CD14-positive monocyte (primary cell): ENCODE data around the gene MYO19. TPM values are rescaled to one million over a fixed set of nuclear protein-coding genes. Genes with fewer than 3 reads are reported as not detected.

Source experiments
- DNase-seq, 3 donors: peaks; one replicate each; pipeline ENCODE4 v3.0.0-alpha.2; 2011 to 2022
- H2AFZ ChIP-seq: 2 replicates; pipeline ENCODE4 v1.6.0; 2012; ENCODE audit warnings: mild to moderate bottlenecking, low read depth, low read length, inconsistent platforms; ENCODE audit not compliant: insufficient read depth, poor library complexity, severe bottlenecking
- H3K27ac ChIP-seq, 2 donors: 1 replicate in 1 of 2; 2 replicates in 1 of 2; pipeline ENCODE4 v1.5.1; 2012 to 2013; ENCODE audit warnings: low read length in 2 of 2, control low read depth in 1 of 2, inconsistent platforms in 1 of 2, low read depth in 1 of 2, mild to moderate bottlenecking in 1 of 2
- H3K27me3 ChIP-seq, 2 donors: one replicate each; pipeline versions ENCODE4 v1.6.0 to v1.6.1; 2011 to 2013; ENCODE audit warnings: low read length in 2 of 2; ENCODE audit not compliant: control insufficient read depth in 2 of 2, insufficient read depth in 2 of 2
- H3K36me3 ChIP-seq, 2 donors: replicated peaks in 1 of 2; 1 replicate in 1 of 2; 2 replicates in 1 of 2; pipeline versions ENCODE4 v1.5.1 to v1.6.1; 2012 to 2013; ENCODE audit warnings: low read length in 2 of 2, control low read depth in 1 of 2, inconsistent platforms in 1 of 2, mild to moderate bottlenecking in 1 of 2; ENCODE audit not compliant: insufficient read depth in 2 of 2, control insufficient read depth in 1 of 2
- H3K4me1 ChIP-seq, 2 donors: 1 replicate in 1 of 2; 2 replicates in 1 of 2; pipeline versions ENCODE4 v1.5.1 to v1.6.1; 2012 to 2013; ENCODE audit warnings: low read length in 2 of 2, control low read depth in 1 of 2, inconsistent platforms in 1 of 2, mild to moderate bottlenecking in 1 of 2, moderate library complexity in 1 of 2; ENCODE audit not compliant: insufficient read depth in 2 of 2, control insufficient read depth in 1 of 2
- H3K4me2 ChIP-seq: replicated peaks from 2 replicates; pipeline ENCODE3; 2012; ENCODE audit warnings: low read length, moderate library complexity, mild to moderate bottlenecking; ENCODE audit not compliant: poor library complexity, severe bottlenecking; ENCODE audit errors: extremely low read depth
- H3K4me3 ChIP-seq, 3 experiments: fragments of 200-600 bp in 1 of 3; sonication (generic) in 1 of 3; replicated peaks in 1 of 3; 1 replicate in 2 of 3; 2 replicates in 1 of 3; pipeline ENCODE4 v1.5.1; 2011 to 2013; ENCODE audit warnings: low read length in 3 of 3, mild to moderate bottlenecking in 3 of 3, control low read depth in 2 of 3, low read depth in 2 of 3, inconsistent platforms in 1 of 3, moderate library complexity in 1 of 3
- H3K79me2 ChIP-seq: 2 replicates; pipeline ENCODE4 v1.6.0; 2012; ENCODE audit warnings: mild to moderate bottlenecking, control low read depth, inconsistent platforms, low read length, moderate library complexity; ENCODE audit not compliant: insufficient read depth
- H3K9ac ChIP-seq: 2 replicates; pipeline ENCODE4 v1.6.0; 2017; ENCODE audit warnings: low read length, mild to moderate bottlenecking; ENCODE audit not compliant: insufficient read depth, poor library complexity, severe bottlenecking
- H3K9me3 ChIP-seq, 2 donors: replicated peaks in 1 of 2; 1 replicate in 1 of 2; 2 replicates in 1 of 2; pipeline versions ENCODE4 v1.5.1 to v1.6.1; 2012 to 2013; ENCODE audit warnings: low read length in 2 of 2, control low read depth in 1 of 2; ENCODE audit not compliant: control insufficient read depth in 1 of 2, insufficient read depth in 1 of 2
- H4K20me1 ChIP-seq: 2 replicates; pipeline ENCODE4 v1.6.0; 2012; ENCODE audit warnings: mild to moderate bottlenecking, low read length, control low read depth, moderate library complexity; ENCODE audit not compliant: insufficient read depth
- H3K27ac Mint-ChIP-seq, 7 donors: one replicate each; pipeline ENCODE4 v1.8.0; 2020; ENCODE audit warnings: mild to moderate bottlenecking in 7 of 7, mixed read lengths in 7 of 7, moderate library complexity in 6 of 7, inconsistent platforms in 2 of 7
- H3K27me3 Mint-ChIP-seq, 3 donors: one replicate each; pipeline ENCODE4 v1.8.0; 2021 to 2022; ENCODE audit warnings: low read depth in 3 of 3, mild to moderate bottlenecking in 3 of 3, mixed read lengths in 3 of 3, moderate library complexity in 3 of 3, inconsistent platforms in 1 of 3
- H3K36me3 Mint-ChIP-seq, 2 donors: one replicate each; pipeline ENCODE4 v1.8.0; 2020; ENCODE audit warnings: mixed read lengths in 2 of 2, inconsistent platforms in 1 of 2, mild to moderate bottlenecking in 1 of 2
- H3K4me1 Mint-ChIP-seq: one replicate; pipeline ENCODE4 v1.8.0; 2020; ENCODE audit warnings: mild to moderate bottlenecking, mixed read lengths
- H3K4me3 Mint-ChIP-seq, 2 donors: one replicate each; pipeline ENCODE4 v1.8.0; 2020; ENCODE audit warnings: mild to moderate bottlenecking in 2 of 2, mixed read lengths in 2 of 2, moderate library complexity in 1 of 2
- H3K9me3 Mint-ChIP-seq, 7 donors: one replicate each; pipeline ENCODE4 v1.8.0; 2020 to 2022; ENCODE audit warnings: mixed read lengths in 7 of 7, mild to moderate bottlenecking in 6 of 7, moderate library complexity in 6 of 7, inconsistent platforms in 2 of 7
- WGBS: methylation state at CpG from one replicate; pipeline ENCODE4 v1.1.5; 2013; ENCODE audit warnings: missing lambda C conversion rate; ENCODE audit not compliant: insufficient coverage; 5-methylcytosine and 5-hydroxymethylcytosine counted together
- intact Hi-C, 2 donors: fragments of 100-400 bp; cut with micrococcal nuclease; formaldehyde crosslinking; loops; one replicate each; pipeline versions ENCODE4 v1.15.0 to v1.15.1; 2023
- polyA plus RNA-seq, 3 donors: library from polyadenylated mRNA; depleted of rRNA in 1 of 3; unstranded in 2 of 3; stranded (reverse) in 1 of 3; fragments of 300-500 nt in 2 of 3; fragments of >200 nt in 1 of 3; fragmentation: Illumina TruSeq in 2 of 3; gene quantifications; 1 replicate in 2 of 3; 2 replicates in 1 of 3; pipeline ENCODE4 v1.2.3, GENCODE V29; 2012 to 2021
- TF ChIP-seq, protein P1 (sequence below): fragments of 200-600 bp; IDR thresholded peaks from one replicate; pipeline ENCODE4 v1.8.0; 2022; ENCODE audit warnings: antibody characterized with exemption, mild to moderate bottlenecking

MYO19 gene
- polyA plus RNA-seq, 3 donors, result 1.2 to 51.3 (median 1.9) TPM

DNA sequence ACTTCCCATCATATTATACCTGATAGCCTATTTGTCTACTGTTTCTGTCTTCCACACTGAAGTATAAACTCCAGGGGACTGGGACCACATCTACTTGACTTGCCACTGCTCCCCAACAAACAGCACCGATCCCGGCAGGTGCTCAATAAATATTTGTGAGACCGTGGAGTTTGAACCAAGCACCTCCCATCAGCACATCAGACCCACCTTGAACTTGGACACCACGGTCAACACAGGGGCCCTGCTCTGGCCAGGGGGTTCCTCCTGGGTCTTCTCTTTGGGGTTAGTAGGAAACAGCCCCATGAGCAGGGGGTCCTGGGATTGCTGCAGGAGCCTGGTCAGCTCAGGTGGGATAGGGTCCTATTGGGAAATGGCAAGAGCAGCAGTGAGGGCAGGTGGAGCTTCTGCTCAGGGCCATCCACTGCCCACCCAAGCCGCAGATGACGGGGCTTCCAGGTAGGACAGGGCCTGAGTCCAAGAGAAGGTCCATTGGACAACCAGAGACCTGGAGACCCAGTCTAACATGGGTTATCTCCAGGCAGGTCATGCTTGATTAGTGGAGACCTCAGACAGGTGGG, 28.3 kb downstream of the MYO19 start:
- Histone ChIP-seq H3K4me1 (no peaks in the 10 kb centered on the region), H3K79me2 (no peaks in the 10 kb centered on the region), H3K36me3 (peaks cover 34 to 93% of the 10 kb centered on the region in 2 donors), H4K20me1 (no peaks in the 10 kb centered on the region), H3K27me3 (no peaks in the 10 kb centered on the region), H3K4me3 (no peak overlapping the region), H3K4me2 (no peak overlapping the region), H3K9me3 (no peaks in the 10 kb centered on the region), H3K27ac (no peak overlapping the region), H3K9ac (no peak overlapping the region), H2AFZ (no peak overlapping the region)
- Mint-ChIP-seq H3K4me1 (no peaks in the 10 kb centered on the region), H3K27ac (no peak overlapping the region), H3K27me3 (no peaks in the 10 kb centered on the region), H3K4me3 (no peak overlapping the region), H3K36me3 (peaks cover 64 to 81% of the 10 kb centered on the region in 2 donors), H3K9me3 (no peaks in the 10 kb centered on the region)
- TF ChIP-seq, protein P1, sequence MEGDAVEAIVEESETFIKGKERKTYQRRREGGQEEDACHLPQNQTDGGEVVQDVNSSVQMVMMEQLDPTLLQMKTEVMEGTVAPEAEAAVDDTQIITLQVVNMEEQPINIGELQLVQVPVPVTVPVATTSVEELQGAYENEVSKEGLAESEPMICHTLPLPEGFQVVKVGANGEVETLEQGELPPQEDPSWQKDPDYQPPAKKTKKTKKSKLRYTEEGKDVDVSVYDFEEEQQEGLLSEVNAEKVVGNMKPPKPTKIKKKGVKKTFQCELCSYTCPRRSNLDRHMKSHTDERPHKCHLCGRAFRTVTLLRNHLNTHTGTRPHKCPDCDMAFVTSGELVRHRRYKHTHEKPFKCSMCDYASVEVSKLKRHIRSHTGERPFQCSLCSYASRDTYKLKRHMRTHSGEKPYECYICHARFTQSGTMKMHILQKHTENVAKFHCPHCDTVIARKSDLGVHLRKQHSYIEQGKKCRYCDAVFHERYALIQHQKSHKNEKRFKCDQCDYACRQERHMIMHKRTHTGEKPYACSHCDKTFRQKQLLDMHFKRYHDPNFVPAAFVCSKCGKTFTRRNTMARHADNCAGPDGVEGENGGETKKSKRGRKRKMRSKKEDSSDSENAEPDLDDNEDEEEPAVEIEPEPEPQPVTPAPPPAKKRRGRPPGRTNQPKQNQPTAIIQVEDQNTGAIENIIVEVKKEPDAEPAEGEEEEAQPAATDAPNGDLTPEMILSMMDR, result no peak
- intact Hi-C loops, result no loop called here
- no peak for DNase-seq
- WGBS, result 100% methylated on average over 2 of the region's 6 CpGs

DNA sequence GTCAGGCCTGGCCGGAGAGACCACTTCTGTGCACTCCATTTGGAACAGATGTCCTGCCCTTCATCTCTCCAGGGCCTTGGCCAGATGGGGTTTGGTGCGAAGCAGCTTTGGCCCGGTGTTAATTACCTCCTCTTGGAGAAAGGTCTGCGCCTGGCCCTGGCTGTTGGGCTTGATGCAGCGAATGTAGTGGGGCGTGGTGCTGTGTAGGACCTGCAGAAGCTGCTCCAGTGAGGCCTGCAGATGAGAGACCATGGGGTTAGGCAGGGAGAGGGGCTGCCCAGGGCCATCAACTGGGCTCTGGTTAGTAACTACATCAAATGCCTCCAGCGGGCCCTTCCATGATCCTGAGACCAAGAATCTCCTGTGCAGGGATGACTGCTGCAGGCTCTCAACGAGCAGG, 29.5 kb downstream of the MYO19 start:
- H3K27ac ChIP-seq, result no peak overlapping the region
- peaks cover 39 to 93% of the 10 kb centered on the region in 2 donors for H3K36me3 ChIP-seq
- H4K20me1 ChIP-seq, result no peaks in the 10 kb centered on the region
- no peak overlapping the region for H3K4me2 ChIP-seq
- no peak for DNase-seq
- H3K4me1 ChIP-seq, result no peaks in the 10 kb centered on the region
- no peak overlapping the region for H3K4me3 ChIP-seq
- Mint-ChIP-seq H3K4me1 (no peaks in the 10 kb centered on the region), H3K9me3 (no peaks in the 10 kb centered on the region), H3K4me3 (no peak overlapping the region), H3K27ac (no peak overlapping the region), H3K36me3 (peaks cover 62 to 82% of the 10 kb centered on the region in 2 donors), H3K27me3 (no peaks in the 10 kb centered on the region)
- no peaks in the 10 kb centered on the region for H3K9me3 ChIP-seq
- TF ChIP-seq, protein P1, result no peak
- no peaks in the 10 kb centered on the region for H3K79me2 ChIP-seq
- no peaks in the 10 kb centered on the region for H3K27me3 ChIP-seq
- intact Hi-C loops, result no loop called here
- no peak overlapping the region for H2AFZ ChIP-seq
- no peak overlapping the region for H3K9ac ChIP-seq
- WGBS, result 100% methylated on average over 4 of the region's 8 CpGs
